ENCODE results near the gene EPN2.

The EPN2 gene

GRCh38 chr17:19381741-19382444, 144.7 kb downstream of the EPN2 start:
- no peak for DNase-seq (ENCODE audit: low read depth in 2 of 2)

DNA sequence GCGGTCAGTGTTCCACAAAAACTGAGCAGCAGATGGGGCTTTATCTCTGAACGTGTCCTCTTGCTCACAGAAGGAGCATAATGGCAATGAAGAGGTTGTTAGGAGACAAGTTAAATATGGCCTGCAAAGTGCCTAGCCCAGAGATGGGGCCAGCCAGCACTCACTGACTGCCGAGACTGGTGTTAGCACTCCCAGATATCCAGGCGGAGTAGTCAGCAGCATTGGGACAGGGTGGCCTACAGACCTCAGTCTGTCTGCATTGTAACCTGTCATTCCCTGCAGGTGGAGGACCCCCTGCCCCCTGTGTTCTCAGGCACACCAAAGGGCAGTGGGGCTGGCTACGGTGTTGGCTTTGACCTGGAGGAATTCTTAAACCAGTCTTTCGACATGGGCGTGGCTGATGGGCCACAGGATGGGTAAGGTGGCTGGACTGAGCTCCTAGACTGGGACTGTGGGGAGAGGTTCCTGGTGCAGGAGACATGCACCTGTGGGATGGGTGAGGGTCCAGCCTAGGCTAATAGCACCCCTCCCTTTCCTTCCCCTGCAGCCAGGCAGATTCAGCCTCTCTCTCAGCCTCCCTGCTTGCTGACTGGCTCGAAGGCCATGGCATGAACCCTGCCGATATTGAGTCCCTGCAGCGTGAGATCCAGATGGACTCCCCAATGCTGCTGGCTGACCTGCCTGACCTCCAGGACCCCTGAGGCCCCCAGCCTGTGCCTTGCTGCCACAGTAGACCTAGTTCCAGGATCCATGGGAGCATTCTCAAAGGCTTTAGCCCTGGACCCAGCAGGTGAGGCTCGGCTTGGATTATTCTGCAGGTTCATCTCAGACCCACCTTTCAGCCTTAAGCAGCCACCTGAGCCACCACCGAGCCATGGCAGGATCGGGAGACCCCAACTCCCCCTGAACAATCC, 145.6 kb downstream of the EPN2 start:
- DNase-seq (ENCODE audit: low read depth in 2 of 2), result no peak

GRCh38 chr17:19383681-19384470, 146.7 kb downstream of the EPN2 start:
- DNase-seq (ENCODE audit: low read depth in 2 of 2), result no peak

DNA sequence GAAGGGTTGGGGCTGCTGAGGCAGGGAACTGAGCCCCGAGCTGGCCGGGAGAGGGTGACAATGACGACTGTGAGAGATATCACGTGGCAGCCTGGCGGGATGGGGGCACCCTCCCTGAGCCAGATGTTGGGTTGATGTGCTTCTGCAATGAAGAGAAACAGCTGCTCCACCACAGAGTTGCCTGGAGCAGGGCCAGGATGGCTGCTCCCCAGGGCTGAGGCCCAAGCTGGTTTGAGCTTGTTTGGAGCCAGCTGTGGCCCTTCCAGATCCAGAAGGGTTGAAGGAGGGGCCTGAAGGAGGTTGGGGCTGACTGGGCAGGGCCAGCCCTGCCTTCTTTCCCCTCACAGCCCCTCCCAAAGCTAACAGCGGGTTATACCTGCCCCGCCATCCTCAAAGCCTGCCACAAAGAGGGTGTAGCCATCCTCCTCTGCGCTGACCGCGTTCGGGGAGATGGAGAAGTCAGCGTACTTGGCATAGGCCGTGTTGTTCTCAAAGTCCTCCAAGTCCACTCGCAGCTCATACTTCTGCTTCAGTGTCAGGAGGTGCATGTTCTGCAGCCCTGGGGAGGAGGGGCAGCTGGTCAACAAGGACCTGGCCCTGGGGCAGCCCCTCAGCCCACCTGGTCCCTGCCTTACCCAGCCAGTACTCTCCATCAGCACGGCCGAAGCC, 147.7 kb downstream of the EPN2 start:
- no peak for DNase-seq (ENCODE audit: low read depth in 2 of 2)

GRCh38 chr17:19385521-19385983, 148.4 kb downstream of the EPN2 start:
- no peak for DNase-seq (ENCODE audit: low read depth in 2 of 2)

Data from stimulated activated CD8-positive, alpha-beta memory T cell treated with anti-CD3 and anti-CD28 coated beads, Interleukin-7, amount 100 ng/mL, for 4 hours (primary cell).